UCSD-AML1 (cell line): ENCODE data around the gene RPTOR.

ENCODE experiments used
- DNase-seq: peaks from one replicate; lab custom pipeline; 2025; ENCODE audit not compliant: unreplicated experiment; lab: John Stamatoyannopoulos, UW

Gene RPTOR

DNA sequence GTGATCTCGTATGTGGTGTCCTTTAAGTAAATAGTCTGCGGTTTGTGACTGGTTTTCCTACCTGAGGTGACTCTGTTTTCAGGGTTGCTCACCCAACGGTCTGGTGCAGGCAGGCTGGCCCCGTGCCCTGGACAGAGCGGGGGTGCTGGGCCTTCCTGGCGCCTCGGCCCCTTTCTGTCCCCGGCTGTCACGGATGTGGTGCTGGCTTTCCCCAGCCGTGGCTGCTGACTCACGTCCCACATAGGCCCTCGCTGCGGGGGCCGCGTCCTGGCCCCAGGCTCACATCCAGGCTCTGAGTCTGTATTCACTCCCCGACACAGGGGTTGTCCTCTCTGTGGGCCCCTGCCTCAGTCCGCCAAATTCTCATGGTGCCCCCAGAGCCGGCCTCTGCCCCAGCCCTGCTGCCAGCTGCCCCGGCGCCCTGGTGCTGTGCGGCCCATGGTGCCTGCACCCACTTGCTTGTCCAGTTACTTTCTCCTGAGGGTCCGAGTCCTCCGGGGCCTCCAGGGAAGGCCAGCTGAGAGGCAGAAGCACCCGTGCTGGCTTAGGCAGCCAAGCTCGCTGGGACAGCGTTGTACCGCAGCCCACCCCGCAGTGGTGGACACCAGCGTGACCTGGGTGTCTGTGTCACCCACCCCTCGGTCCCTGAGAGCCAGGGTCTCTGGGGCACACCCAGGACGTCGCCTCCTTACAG, 452.9 kb downstream of the RPTOR start:
- peak; percentile 80 for DNase-seq

DNA sequence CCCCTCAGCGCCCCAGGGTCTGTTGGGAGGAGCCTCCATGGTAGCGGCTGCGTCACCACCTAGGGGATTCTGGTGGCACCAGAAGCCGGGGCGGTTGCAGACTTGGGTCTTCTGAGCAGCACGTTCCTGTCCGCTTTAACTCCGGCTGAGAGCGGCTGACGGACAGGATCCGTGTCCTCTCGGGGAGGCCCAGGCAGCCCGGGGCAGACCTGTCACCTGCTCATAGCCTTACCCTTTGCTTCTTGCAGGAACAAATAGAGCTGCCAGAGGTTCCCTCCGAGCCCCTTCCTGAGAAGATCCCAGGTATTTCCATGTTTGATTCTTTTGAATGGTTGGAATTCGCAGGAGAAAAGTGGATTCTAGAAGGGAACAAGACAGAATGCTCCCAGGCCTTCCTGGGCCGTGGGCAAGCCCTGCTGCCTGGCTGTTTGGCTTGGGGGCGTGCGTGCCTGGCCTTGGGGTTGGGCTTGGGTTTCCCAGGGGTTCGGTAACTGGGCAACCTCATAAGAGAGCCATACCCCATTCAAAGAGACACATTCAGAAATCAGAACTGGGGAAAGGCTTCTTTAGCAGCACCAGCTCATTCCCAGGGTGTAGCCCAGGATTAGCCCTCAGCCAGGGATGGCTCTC, 453.6 kb downstream of the RPTOR start:
- DNase-seq = no peak

DNA sequence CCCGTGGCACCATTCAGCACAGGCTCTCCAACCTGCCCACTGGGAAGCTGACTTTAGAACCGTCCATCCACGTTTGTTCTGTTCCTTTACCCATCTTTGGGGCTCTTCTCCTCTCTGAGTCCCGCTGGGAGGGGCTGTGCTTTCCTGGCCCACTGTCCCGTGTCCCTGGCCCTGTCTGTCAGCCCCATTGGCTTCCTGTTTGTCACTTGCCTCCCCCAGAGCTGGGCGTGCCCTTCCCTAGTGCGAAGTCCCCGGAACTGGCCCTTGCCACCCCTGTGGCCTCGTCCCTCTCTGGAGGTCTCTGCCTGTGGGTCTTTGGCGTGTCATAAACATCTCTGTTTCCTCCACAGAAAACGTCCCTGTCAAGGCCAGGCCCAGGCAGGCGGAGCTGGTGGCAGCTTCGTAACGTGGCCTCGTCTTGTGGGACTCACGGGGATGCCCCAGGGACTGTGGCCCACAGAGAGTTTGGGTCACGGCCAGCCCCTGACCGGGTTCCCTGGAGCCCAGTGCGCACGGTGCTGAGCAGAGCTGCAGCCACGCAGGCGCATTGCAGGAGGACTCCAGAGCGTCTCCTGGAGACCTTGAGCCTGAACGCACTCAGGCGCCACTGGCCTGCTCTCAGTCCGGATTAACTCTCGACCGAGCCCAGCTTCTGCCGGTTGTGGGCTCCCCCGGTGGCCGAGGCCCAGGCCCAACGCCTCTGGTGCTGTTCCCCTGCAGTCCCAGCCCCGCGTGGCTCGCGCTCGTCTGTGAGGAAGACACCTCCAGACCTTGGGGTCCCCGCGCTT, 454.3 kb downstream of the RPTOR start:
- no peak for DNase-seq

GRCh38 chr17:80999536-81000333, 455.1 kb downstream of the RPTOR start:
- DNase-seq = no peak

GRCh38 chr17:81000334-81000630, 455.6 kb downstream of the RPTOR start:
- no peak for DNase-seq

GRCh38 chr17:81000631-81001357, 456.2 kb downstream of the RPTOR start:
- DNase-seq = no peak

- DNase-seq = no peak
Measured at GRCh38 chr17:81002013-81002384, 457.4 kb downstream of the RPTOR start.

DNA sequence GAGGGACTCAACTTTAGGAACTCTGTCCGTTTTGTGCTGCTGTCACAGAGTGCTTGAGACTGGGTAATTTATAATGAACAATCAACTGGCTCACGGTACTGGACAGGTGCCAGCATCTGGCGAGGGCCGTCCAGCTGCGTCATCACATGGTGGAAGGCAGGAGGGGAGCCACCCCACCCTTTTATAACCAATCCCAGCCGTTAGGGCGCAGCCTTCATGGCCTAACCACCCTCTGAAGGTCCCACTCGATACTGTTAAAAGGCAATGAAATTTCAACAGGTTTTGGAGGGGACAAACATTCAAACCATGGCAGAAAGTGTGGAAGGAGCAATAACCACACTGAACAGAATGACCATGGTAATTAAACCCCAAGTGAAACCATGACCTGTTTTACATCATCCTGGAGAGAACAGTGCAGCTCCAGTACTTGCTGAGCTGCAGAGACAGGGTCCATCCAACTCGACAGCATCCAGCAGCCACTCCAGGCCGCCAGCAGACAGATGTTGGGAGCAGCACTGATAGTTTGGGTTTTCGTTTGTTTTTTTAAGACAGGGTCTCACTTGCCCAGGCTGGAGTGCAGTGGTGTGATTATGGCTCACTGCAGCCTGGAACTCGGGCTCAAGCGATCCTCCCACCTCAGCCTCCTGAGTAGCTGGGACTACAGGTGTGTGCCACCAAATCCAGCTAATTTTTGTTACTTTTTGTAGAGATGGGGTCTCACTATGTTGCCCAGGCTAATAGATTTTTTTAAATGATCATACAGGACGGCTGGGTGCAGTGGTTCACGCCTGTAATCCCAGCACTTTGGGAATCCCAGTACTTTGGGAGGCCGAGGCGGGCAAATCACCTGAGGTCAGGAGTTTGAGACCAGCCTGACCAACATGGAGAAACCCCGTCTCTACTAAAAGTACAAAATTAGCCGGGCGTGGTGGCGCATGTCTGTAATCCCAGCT, 458.0 kb downstream of the RPTOR start:
- no peak for DNase-seq

DNA sequence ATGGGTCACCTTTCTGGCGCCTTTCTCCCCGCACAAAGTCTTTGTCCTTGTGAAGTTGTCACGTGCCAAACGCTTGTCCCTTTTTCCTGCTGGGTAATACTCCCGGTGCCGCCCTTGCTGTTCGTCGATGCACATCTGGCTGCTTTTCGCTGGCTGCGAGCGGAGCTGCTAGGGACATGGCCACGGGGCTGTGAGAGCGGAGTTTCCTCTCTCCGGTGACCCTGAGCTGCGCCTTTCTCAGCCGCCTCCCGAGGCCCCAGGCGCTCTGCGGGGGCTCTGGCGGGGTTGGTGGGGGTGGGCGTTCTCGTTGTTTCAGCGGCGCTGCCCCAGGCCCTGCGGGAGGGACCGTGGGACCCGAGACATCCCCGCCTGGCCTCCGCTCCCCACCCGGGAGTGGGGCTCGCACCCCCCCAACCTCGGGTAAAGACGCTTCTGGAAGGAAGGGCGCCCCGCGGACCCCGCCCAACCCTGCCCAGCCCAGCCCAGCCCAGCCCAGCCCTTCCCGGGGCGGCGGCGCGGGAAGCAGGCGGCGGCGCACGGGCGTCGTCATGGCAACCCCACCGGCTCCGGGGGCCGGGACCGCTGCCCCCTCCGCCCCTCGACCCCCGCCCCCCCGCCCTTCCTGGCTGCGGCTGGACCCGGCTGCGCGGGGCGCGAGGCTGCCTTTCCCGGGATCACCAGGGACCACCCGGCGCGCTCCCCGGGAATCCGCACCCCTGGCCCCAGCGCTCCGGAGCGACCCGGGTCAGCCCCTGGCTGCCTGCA, 459.3 kb downstream of the RPTOR start:
- DNase-seq = no peak

DNA sequence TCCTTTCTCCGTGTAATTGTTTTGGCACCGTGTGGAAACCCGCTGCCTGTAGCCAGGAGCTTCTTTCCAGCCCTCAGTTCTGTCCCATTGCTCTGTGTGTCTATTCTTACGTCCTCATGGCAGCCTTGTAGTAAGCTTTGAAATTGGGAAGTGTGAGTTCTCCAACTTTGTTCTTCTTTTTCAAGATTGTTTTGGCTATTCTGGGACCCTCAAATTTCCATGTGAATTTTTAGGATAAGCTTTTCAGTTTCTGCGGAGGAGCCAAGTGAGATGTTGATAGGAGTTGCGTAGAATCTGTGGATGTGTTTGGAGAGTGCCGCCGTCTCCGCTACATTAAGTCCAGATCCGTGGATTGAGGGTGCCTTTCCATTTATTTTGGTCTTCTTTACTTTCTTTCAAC, 462.3 kb downstream of the RPTOR start:
- DNase-seq = no peak

DNA sequence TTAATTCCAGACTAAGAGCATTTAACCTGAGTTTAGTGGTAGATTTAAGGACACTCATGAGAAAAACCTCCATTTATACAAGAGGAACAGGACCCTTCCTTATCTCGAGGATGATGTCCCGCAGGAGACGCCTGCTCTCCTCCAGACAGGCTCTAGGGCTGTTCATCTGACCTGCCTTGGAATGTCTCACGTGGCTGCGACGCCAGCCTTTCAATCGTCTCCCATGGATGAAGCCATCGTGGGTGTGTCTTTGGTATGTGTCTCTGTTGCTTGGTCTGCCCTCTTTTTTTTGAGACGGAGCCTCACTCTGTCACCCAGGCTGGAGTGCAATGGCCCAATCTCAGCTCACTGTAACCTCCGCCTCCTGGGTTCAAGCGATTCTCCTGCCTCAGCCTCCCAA, 463.5 kb downstream of the RPTOR start:
- DNase-seq = no peak

DNA sequence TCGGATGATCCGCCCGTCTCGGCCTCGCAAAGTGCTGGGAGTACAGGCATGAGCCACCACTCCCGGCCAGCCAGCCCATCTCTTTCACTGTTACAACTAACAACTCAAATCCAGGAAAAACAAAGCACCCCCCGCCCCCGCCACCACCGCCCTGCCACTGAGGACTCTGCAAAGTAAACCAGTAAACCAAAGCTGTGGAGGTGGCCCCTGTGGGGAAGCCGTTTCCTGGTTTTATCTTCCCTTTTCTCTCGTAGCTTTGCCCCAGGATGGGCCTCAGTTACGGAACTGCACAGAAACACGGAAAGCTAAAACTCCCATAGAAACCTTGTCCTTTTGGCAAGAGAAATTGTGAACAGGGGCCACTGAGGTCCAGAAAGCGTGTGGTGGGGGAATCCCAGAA, 464.5 kb downstream of the RPTOR start:
- DNase-seq = no peak

- DNase-seq = no peak
Measured at GRCh38 chr17:81010935-81011334, 466.3 kb downstream of the RPTOR start.

GRCh38 chr17:81011951-81012350, 467.3 kb downstream of the RPTOR start:
- DNase-seq = no peak

DNA sequence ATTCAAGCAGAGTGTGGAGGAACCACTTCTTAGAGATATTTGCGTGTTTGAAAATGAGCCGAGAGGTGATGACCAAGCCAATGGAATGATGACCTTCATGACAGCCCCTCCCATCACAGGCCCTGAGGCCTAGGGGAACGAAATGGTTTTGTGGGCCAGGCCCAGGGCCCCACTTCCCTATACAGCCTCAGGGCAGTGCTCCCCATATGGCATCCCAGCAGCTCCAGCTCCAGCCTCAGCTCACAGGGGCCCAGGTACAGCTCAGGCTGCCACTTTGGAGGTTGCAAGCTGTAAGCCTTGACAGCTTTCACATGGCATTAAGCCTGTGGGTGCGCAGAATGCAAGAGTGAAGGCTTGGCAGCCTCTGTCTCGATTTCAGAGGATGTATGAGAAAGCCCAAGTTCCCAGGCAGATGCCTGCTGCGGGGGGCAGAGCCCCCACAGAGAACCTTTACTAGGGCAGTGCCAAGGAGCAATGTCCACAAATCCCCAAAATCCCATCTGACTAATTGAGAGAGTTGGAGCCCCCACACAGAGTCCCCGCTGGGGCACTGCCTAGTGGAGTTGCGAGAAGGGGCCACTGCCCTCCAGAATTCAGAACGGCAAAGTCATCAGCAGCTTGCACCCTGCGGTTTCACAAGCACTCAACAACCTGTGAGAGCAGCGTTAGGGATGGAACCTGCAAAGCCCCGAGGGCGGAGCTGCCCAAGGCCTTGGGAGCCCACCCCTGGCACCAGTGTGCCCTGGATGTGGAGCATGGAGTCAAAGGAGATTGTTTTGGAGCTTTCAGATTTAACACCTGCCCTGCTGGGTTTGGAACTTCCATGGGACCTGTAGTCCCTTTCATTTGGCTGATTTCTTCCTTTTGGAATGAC, 468.2 kb downstream of the RPTOR start:
- no peak for DNase-seq

DNA sequence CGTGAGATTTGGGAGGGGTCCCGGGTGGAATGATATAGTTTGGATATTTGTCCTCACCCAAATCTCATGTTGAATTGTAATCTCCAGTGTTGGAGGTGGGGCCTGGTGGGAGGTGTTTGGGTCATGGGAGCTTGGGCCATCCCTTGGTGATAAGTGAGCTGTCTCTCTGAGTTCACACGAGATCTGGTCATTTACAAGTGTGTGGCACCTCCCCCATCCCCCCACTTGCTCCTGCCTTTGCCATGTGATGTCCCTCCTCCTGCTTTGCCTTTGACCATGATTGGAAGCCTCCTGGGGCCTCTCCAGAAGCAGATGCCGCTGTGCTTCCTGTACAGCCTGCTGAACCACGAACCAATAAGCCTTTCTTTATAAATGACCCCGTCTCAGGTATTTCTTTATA, 469.0 kb downstream of the RPTOR start:
- DNase-seq = no peak

DNA sequence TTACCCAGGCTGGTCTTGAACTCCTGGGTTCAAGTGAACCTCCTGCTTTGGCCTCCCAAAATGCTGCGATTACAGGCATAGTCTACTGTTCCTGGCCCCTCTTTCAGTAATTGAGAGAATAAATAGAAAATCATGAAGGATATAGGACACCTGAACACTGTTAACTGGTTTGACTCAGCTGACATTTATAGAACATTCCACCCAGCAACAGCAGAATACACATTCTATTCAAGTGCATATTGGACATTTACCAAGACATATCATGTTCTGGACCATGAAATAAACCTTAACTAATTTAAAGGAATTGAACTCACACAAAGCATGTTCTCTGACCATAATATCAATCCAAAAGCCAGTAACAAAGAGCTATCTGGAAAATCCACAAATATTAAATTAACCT, 470.5 kb downstream of the RPTOR start:
- DNase-seq = no peak
